ENCODE results near the gene FKBP1B.
"Not testable (repeated sequence)": the region's sequence is repeated elsewhere in the genome, so short reads cannot be mapped to it uniquely, and the experiment has no call there.

Gene FKBP1B

GRCh38 chr2:24104110-24104650 lies 54.6 kb downstream of the FKBP1B start:
- no peak for DNase-seq (ENCODE audit: low spot score)

- peak; percentile 29 for DNase-seq (ENCODE audit: low spot score)
These were observed 55.4 kb downstream of the FKBP1B start for GRCh38 chr2:24104906-24105305.

DNA sequence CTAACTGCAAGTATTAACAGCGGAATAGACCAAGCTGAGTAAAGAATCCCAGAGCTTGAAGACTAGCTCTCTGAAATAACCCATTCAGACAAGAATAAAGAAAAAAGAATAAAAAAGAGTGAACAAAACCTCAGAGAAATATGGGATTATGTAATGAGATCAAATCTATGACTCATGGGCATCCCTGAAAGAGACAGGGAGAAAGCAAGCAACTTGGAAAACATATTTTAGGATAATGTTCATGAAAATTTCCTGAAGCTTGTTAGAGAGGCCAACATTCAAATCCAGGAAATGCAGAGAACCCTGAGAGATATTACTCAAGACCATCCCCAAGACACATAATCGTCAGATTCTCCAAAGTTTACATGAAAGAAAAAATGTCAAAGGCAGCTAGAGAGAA lies 56.3 kb downstream of the FKBP1B start:
- DNase-seq (ENCODE audit: low spot score), result no peak

DNA sequence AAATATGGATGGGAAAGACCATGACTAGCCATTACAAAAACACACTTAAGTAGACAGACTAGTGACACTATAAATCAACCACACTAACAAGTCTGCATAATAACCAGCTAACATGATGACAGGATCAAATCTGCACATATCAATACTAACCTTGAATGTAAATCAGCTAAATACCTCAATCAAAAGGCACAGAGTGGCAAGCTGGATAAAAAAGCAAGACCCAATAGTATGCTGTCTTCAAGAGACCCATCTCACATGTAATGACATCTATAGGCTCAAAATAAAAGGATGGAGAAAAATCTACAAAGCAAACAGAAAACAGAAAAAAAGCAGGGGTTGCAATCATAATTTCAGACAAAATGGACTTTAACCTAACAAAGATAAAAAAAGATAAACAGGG lies 57.2 kb downstream of the FKBP1B start:
- DNase-seq (ENCODE audit: low spot score), result no peak

DNA sequence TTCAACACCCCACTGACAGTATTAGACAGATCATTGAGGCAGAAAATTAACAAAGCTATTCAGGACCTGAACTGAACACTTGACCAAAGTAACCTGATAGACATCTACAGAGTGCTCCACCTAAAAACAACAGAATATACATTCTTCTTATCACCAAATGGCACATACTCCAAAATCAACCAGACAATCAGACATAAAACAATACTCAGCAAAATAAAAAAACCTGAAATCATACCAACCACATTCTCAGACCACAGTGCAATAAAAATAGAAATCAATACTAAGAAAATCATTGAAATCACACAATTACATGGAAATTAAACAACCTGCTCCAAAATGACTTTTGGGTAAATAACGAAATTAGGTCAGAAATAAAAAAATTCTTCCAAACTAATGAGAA lies 57.8 kb downstream of the FKBP1B start:
- DNase-seq (ENCODE audit: low spot score), result no peak

- DNase-seq (ENCODE audit: low spot score), result not testable (repeated sequence)
These were observed 59.9 kb downstream of the FKBP1B start for GRCh38 chr2:24109431-24109830.

DNA sequence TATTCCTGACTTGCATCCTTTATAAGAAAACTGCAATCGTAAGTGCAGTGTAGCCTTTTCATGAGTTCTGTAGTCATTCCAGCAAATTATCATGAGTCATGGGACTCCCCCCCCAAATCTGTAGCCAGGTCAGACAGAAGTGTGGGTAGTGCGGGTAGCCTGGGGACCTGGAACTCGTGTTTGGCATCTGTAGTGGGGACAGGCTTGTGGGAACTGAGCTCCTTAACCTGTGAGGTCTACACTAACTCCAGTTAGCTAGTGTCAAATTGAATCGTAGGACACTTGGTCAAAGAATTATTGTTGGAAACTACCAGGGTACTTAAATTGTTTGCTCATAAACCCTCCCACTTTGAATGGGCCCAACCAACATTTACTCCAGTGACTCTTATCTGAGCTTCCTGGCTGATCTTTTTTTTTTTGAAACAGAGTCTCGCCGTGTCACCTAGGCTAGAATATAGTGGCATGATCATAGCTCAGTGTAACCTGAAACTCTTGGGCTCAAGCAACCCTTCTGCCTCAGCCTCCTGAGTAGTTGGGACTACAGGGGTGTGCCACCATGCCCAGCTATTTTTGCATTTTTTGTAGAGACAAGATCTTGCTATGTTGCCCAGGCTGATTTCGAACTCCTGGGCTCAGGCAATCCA lies 61.2 kb downstream of the FKBP1B start:
- no peak for DNase-seq (ENCODE audit: low spot score)

- DNase-seq (ENCODE audit: low spot score), result no peak
These were observed 61.9 kb downstream of the FKBP1B start for GRCh38 chr2:24111407-24111901.
